Kidney epithelial cell (primary cell): Measurements from ENCODE around the gene SAP30L. TPM values are rescaled to one million over a fixed set of nuclear protein-coding genes. Genes with fewer than 3 reads are reported as not detected.
A peak's percentile ranks its signal among the peaks of the same experiment; 100 is the strongest.

Experiments
- DNase-seq: peaks from one replicate; pipeline ENCODE4 v3.0.0-alpha.2; 2010; ENCODE audit warnings: low read depth
- H3K27me3 ChIP-seq: 2 replicates; pipeline ENCODE4 v1.6.0; 2011; ENCODE audit warnings: low read length; ENCODE audit not compliant: control insufficient read depth, insufficient read depth
- H3K36me3 ChIP-seq: 2 replicates; pipeline ENCODE4 v1.5.1; 2011; ENCODE audit warnings: low read length; ENCODE audit not compliant: control insufficient read depth, insufficient read depth
- H3K4me3 ChIP-seq: 2 replicates; pipeline ENCODE4 v1.5.1; 2011; ENCODE audit warnings: low read depth, mild to moderate bottlenecking, control low read depth, low read length
- CTCF ChIP-seq: IDR thresholded peaks from 2 replicates; pipeline ENCODE4 v1.5.1; 2011; ENCODE audit warnings: mild to moderate bottlenecking, moderate library complexity, low read length, control low read depth, inconsistent platforms; ENCODE audit not compliant: insufficient read depth, poor library complexity, severe bottlenecking
- total RNA-seq: library from RNA; depleted of rRNA; stranded (reverse); fragments of >200 nt; gene quantifications from 2 replicates; pipeline ENCODE4 v1.2.3, GENCODE V29; 2015

The SAP30L gene, protein sequence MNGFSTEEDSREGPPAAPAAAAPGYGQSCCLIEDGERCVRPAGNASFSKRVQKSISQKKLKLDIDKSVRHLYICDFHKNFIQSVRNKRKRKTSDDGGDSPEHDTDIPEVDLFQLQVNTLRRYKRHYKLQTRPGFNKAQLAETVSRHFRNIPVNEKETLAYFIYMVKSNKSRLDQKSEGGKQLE
- total RNA-seq, result 30.8 and 31.9 TPM in 2 replicates

DNA sequence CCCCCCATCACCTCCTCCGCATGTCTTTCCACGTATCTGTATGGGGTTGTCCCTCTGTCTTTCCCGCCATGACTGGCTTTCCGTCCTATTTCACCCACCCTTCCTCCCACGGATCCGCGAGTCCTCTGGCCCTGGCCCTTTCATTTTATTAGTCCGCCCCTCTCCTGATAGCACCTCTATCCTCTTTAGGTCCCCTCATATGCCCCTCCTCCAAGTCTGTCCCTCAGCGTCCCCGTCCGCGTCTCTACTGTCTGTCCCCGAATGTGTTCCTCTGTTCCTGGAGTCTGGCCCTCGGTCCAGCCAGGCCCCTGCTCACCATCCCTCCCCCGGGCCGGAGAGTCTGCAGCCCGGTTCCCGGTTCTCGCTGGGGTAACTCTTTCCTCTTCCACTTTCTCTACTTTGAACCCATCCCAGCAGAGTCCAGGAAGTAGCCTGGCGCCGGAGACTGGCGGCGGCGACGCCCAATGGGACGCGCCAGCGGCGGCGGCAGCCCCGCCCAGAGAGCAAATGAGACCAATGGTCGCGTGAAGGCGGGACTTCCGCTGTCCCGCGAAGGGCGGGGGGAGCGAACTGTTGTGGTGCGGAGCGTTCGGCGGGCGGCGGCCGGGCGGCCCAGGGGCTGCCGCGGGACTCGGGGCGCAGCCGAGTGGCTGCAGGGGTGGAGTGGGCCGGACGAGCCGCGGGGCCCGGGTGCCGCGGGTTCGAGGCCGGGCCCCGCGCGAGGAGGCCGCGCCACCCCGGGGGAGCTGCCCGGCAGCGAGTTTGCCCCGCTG is at the start of gene SAP30L:
Gene SAP30L, plus strand, starts transcription at position 576 of the 773 bp plus-strand sequence. CDS start 608 bp downstream, outside the sequence.
- TF ChIP-seq CTCF, result no peak
- Histone ChIP-seq H3K27me3 (no peaks in the 10 kb centered on the region), H3K36me3 (no peaks in the 10 kb centered on the region), H3K4me3 (peak within 1 kb of the TSS; percentile 60)
- peak; percentile 71 for DNase-seq

- H3K27me3 ChIP-seq, result no peaks in the 10 kb centered on the region
- H3K36me3 ChIP-seq, result no peaks in the 10 kb centered on the region
- no peak overlapping the region for H3K4me3 ChIP-seq
- no peak for DNase-seq
- TF ChIP-seq CTCF, result no peak
Observed at GRCh38 chr5:154396128-154396527, 49.7 kb upstream of the SAP30L start.

- TF ChIP-seq CTCF, result no peak
Observed at GRCh38 chr5:154397652-154398406, 48.0 kb upstream of the SAP30L start.

DNA sequence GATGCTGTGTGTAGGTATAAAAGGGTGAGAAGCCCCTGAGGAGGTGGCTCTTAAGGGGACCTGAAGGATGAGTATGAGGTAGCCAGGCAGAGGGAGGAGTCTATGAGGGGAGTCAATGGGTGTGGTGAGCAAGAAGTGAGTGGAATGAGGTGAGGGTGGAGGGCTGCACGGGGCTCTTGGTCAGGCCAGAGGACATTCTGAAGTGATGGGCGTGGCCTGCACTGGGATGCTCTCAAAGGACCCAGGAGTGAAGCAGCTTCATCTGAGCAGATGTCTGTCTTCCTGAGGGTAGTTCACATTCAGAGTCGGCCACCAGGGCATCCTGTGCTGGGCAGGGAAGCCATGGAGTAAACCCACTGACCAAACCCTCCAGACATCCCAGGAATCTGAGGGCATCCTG is 45.1 kb upstream of the SAP30L start:
- TF ChIP-seq CTCF, result no peak
- no peak for DNase-seq
- no peaks in the 10 kb centered on the region for H3K27me3 ChIP-seq
- no peak overlapping the region for H3K4me3 ChIP-seq
- H3K36me3 ChIP-seq, result no peaks in the 10 kb centered on the region

More at GRCh38 chr5:154397652-154398406, 48.0 kb upstream of the SAP30L start:
- H3K4me3 ChIP-seq, result no peak overlapping the region
- DNase-seq, result no peak
- no peaks in the 10 kb centered on the region for H3K27me3 ChIP-seq
- no peaks in the 10 kb centered on the region for H3K36me3 ChIP-seq

DNA sequence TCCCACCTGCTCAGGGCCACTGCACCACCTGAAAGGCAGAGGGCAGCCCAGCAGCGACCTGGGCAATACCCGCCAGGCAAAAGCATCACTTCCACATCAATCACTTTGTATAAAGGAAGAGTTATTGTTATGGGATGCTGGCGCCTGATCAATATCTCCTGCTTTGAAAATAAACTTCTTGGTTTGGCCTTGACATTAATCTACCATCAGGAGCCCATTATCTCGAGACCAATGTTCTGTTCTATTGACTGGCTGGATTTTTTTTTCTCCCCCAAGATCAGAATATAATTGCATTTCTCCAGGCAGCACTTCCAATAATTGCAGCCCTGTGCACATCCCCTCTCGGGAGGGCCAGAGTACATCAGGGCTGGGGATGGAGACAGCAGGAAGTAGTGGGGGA is 44.4 kb upstream of the SAP30L start:
- DNase-seq, result no peak
- Histone ChIP-seq H3K4me3 (no peak overlapping the region), H3K36me3 (no peaks in the 10 kb centered on the region), H3K27me3 (no peaks in the 10 kb centered on the region)
- no peak for TF ChIP-seq CTCF
